MCF 10A (cell line): Measurements from ENCODE around the gene UQCR10. TPM values are rescaled to one million over a fixed set of nuclear protein-coding genes. Genes with fewer than 3 reads are reported as not detected.

ENCODE experiments used
- BruUV-seq: library from RNA; stranded (reverse); fragments of 400-500 nt; replicated peaks from 2 replicates; lab custom pipeline; 2021; lab: Mats Ljungman, UMichigan
- CTCF ChIA-PET: fragments of 300-600 bp; sonication (Branson Sonifier 250); formaldehyde crosslinking; extraction: SDS; loops from one replicate; lab custom pipeline; 2021; ENCODE audit warnings: antibody characterized with exemption, inconsistent platforms; lab: Yijun Ruan, JAX
- POLR2A ChIA-PET: fragments of 300-600, 350-650 bp; sonication (Branson Sonifier 250); formaldehyde crosslinking; extraction: SDS; loops from one replicate; lab custom pipeline; 2020; ENCODE audit warnings: antibody characterized with exemption, inconsistent platforms; lab: Yijun Ruan, JAX
- DNase-seq: peaks from one replicate; pipeline ENCODE4 v3.0.0-alpha.2; 2018; ENCODE audit not compliant: unreplicated experiment
- H3K27ac Mint-ChIP-seq: one replicate; pipeline ENCODE4 v1.8.0; 2022; ENCODE audit warnings: mild to moderate bottlenecking, low read depth, mixed read lengths; ENCODE audit not compliant: unreplicated experiment
- H3K27me3 Mint-ChIP-seq: one replicate; pipeline ENCODE4 v1.8.0; 2022; ENCODE audit warnings: mixed read lengths; ENCODE audit not compliant: insufficient read depth, unreplicated experiment
- H3K36me3 Mint-ChIP-seq: one replicate; pipeline ENCODE4 v1.8.0; 2022; ENCODE audit warnings: mild to moderate bottlenecking, moderate library complexity, mixed read lengths; ENCODE audit not compliant: insufficient read depth, unreplicated experiment
- H3K4me1 Mint-ChIP-seq: one replicate; pipeline ENCODE4 v1.8.0; 2022; ENCODE audit warnings: mixed read lengths; ENCODE audit not compliant: insufficient read depth, unreplicated experiment
- H3K4me3 Mint-ChIP-seq: one replicate; pipeline ENCODE4 v1.8.0; 2022; ENCODE audit warnings: mild to moderate bottlenecking, moderate library complexity, mixed read lengths; ENCODE audit not compliant: unreplicated experiment
- H3K9me3 Mint-ChIP-seq: one replicate; pipeline ENCODE4 v1.8.0; 2022; ENCODE audit warnings: mixed read lengths; ENCODE audit not compliant: unreplicated experiment
- intact Hi-C: fragments of 100-400 bp; cut with micrococcal nuclease; formaldehyde crosslinking; loops from 2 replicates; pipeline ENCODE4 v1.14.1; 2022
- total RNA-seq: library from RNA; stranded (reverse); gene quantifications from 2 replicates; pipeline ENCODE4 v1.2.3, GENCODE V29; 2022
- TF ChIP-seq, protein P1 (sequence below): fragments of 200-600 bp; IDR thresholded peaks from one replicate; pipeline ENCODE4 v1.8.0; 2022; ENCODE audit warnings: antibody characterized with exemption, mild to moderate bottlenecking; ENCODE audit not compliant: unreplicated experiment

The UQCR10 gene
- total RNA-seq, 1 experiment from 2014 or later: 94.7 TPM

DNA sequence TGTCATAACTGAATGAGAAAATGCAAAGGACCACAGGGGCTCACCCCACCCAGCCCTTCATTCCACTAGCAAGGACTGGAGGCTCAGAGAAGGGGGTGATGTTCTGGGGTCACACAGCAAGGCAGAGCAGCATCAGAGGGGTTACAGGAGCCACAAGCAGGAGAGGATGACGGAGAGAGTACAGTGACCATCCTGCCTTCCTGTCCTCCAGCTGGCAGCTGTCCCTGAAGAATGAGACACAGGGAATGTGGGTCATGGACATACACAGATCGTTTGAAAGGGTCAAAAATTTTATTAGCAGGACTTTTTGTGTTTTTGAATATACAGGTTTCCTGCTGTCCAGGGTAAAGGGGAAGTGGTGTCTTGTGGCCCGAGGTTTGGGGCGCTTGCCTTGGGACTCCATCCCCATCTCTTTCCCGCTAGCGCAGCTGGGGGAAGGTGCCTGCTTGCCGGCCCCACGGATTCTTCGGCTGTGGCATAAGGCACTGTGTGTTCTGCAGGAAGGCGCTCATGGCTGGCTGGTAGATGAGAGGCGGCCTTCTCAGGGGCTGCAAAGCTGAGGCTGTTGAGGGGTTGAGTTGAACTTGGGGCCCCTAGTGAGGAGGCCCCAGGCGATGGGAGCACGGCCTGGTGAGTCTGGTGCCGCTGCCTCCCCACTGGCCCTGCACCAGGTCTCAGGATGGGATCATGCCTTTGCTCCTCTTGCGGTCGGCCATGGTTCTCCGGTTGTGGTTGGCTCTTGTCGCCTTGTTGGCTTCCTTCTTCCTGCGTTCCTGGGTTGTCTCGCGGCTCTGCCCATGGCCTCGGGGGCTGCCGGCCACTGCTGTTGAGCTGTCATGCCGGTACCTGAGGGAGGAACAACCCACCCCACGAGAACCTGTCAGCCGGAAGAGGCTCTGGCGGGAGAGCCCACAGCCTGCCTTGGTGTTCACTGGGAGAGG lies 21.4 kb downstream of the UQCR10 start:
- no peak overlapping the region for H3K27ac Mint-ChIP-seq
- no peaks in the 10 kb centered on the region for H3K27me3 Mint-ChIP-seq
- H3K4me1 Mint-ChIP-seq: no peaks in the 10 kb centered on the region
- H3K36me3 Mint-ChIP-seq: peaks cover 42% of the 10 kb centered on the region
- TF ChIP-seq, protein P1, sequence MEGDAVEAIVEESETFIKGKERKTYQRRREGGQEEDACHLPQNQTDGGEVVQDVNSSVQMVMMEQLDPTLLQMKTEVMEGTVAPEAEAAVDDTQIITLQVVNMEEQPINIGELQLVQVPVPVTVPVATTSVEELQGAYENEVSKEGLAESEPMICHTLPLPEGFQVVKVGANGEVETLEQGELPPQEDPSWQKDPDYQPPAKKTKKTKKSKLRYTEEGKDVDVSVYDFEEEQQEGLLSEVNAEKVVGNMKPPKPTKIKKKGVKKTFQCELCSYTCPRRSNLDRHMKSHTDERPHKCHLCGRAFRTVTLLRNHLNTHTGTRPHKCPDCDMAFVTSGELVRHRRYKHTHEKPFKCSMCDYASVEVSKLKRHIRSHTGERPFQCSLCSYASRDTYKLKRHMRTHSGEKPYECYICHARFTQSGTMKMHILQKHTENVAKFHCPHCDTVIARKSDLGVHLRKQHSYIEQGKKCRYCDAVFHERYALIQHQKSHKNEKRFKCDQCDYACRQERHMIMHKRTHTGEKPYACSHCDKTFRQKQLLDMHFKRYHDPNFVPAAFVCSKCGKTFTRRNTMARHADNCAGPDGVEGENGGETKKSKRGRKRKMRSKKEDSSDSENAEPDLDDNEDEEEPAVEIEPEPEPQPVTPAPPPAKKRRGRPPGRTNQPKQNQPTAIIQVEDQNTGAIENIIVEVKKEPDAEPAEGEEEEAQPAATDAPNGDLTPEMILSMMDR: no peak
- H3K4me3 Mint-ChIP-seq: no peak overlapping the region
- intact Hi-C loops: no loop called here
- POLR2A ChIA-PET: interaction anchor here (0.6 kb wide), 1 partner anchor 22 kb away, joined by 4 read pairs; the partner anchor contains the start of gene ZMAT5
- DNase-seq: no peak
- CTCF ChIA-PET: interaction anchor here (1.0 kb wide), 1 partner anchor 11 kb away, joined by 3 read pairs; no protein-coding TSS in a partner anchor
- H3K9me3 Mint-ChIP-seq: no peaks in the 10 kb centered on the region
- BruUV-seq: TSS peak; percentile 87

GRCh38 chr22:29790061-29790460 lies 22.9 kb downstream of the UQCR10 start:
- Mint-ChIP-seq H3K9me3 (no peaks in the 10 kb centered on the region), H3K4me3 (no peak overlapping the region), H3K36me3 (peaks cover 42% of the 10 kb centered on the region), H3K4me1 (no peaks in the 10 kb centered on the region), H3K27me3 (no peaks in the 10 kb centered on the region), H3K27ac (no peak overlapping the region)
- TF ChIP-seq, protein P1: no peak
- no peak for DNase-seq
- BruUV-seq: no TSS peak
- intact Hi-C loops: no loop called here
- CTCF ChIA-PET: interaction anchor here (0.6 kb wide), 1 partner anchor 29 kb away, joined by 4 read pairs; no protein-coding TSS in a partner anchor
- POLR2A ChIA-PET: interaction anchor here (1.4 kb wide), 1 partner anchor 10 kb away, joined by 4 read pairs; no protein-coding TSS in a partner anchor

GRCh38 chr22:29793396-29793795 lies 26.2 kb downstream of the UQCR10 start:
- Mint-ChIP-seq H3K27ac (no peak overlapping the region), H3K36me3 (peaks cover 57% of the 10 kb centered on the region), H3K9me3 (no peaks in the 10 kb centered on the region), H3K4me1 (no peaks in the 10 kb centered on the region), H3K27me3 (no peaks in the 10 kb centered on the region), H3K4me3 (no peak overlapping the region)
- TF ChIP-seq, protein P1: no peak
- ChIA-PET POLR2A (interaction anchor here (0.6 kb wide), 1 partner anchor 494 kb away, joined by 3 read pairs; no protein-coding TSS in a partner anchor), CTCF (no interaction called here)
- DNase-seq: no peak
- BruUV-seq: no TSS peak
- intact Hi-C loops: no loop called here

- CTCF ChIA-PET: interaction anchor here (0.6 to 1.1 kb wide), 3 partner anchors 18 to 147 kb away, joined by 3 read pairs; no protein-coding TSS in a partner anchor
Observed at GRCh38 chr22:29795663-29796062, 28.5 kb downstream of the UQCR10 start.

More at GRCh38 chr22:29795663-29796062, 28.5 kb downstream of the UQCR10 start:
- intact Hi-C loops: no loop called here
- Mint-ChIP-seq H3K36me3 (peaks cover 42% of the 10 kb centered on the region), H3K4me3 (no peak overlapping the region), H3K27me3 (no peaks in the 10 kb centered on the region), H3K9me3 (no peaks in the 10 kb centered on the region), H3K27ac (no peak overlapping the region), H3K4me1 (peaks cover 5% of the 10 kb centered on the region)
- POLR2A ChIA-PET: interaction anchor here (1.1 kb wide), 1 partner anchor 90 kb away, joined by 3 read pairs; no protein-coding TSS in a partner anchor
- BruUV-seq: no TSS peak
- DNase-seq: no peak
- TF ChIP-seq, protein P1: no peak
